ENCODE results near the gene THSD8. TPM values are rescaled to one million over a fixed set of nuclear protein-coding genes. Genes with fewer than 3 reads are reported as not detected.
"Not testable (repeated sequence)": the region's sequence is repeated elsewhere in the genome, so short reads cannot be mapped to it uniquely, and the experiment has no call there.

The THSD8 gene
- total and polyA plus RNA-seq, 4 donors, result 0.22 to 0.35 (median 0.33) TPM; not detected in 1

DNA sequence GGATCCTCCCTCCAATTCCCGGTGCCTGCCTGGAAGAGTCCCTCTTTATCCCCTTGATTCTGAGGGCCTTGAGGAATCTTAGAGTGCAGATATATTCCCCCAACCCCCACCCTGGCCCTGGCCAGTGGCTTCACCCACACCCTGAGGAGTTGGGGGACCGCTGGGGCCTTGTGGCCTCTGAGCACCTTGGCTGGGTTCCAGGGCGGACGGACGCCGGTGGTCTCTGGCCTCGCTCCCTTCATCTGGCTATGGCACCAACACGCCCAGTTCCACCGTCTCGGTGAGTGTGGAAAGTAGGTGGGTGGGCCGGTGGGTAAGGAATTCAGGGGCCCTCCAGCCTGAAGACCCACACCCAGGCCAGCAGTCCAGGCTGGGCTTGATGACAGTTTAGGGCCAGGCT lies 41.5 kb downstream of the THSD8 start:
- Histone ChIP-seq H3K36me3 (ENCODE audit: control insufficient read depth in 4 of 4, insufficient read depth in 3 of 4, low read depth in 1 of 4, low read length in 3 of 4) (no peaks in the 10 kb centered on the region), H3K27ac (ENCODE audit: low read depth in 1 of 2, low read length in 2 of 2) (no peak overlapping the region), H3K27me3 (ENCODE audit: control insufficient read depth in 4 of 4, insufficient read depth in 4 of 4, low read length in 3 of 4) (peaks cover 0 to 15% (median 7%) of the 10 kb centered on the region in 4 donors), H3K4me1 (ENCODE audit: control insufficient read depth in 4 of 4, insufficient read depth in 4 of 4, low read length in 3 of 4) (peaks cover 0 to 8% (median 6%) of the 10 kb centered on the region in 4 donors), H3K9me3 (ENCODE audit: control insufficient read depth in 4 of 4, low read length in 3 of 4) (no peaks in the 10 kb centered on the region), H3K9ac (ENCODE audit: low read depth in 1 of 2, low read length in 2 of 2) (no peak overlapping the region), H3K4me3 (ENCODE audit: low read depth in 1 of 3, low read length in 3 of 3) (no peak overlapping the region)
- DNase-seq (ENCODE audit: low spot score), result no peak
- TF ChIP-seq TAF1 (conservative IDR thresholded peaks at IDR 0.05) (no peak), RXRA (IDR thresholded peaks at IDR 0.05) (no peak), RAD21 (IDR thresholded peaks at IDR 0.05) (no peak)
- TF ChIP-seq, protein P1, sequence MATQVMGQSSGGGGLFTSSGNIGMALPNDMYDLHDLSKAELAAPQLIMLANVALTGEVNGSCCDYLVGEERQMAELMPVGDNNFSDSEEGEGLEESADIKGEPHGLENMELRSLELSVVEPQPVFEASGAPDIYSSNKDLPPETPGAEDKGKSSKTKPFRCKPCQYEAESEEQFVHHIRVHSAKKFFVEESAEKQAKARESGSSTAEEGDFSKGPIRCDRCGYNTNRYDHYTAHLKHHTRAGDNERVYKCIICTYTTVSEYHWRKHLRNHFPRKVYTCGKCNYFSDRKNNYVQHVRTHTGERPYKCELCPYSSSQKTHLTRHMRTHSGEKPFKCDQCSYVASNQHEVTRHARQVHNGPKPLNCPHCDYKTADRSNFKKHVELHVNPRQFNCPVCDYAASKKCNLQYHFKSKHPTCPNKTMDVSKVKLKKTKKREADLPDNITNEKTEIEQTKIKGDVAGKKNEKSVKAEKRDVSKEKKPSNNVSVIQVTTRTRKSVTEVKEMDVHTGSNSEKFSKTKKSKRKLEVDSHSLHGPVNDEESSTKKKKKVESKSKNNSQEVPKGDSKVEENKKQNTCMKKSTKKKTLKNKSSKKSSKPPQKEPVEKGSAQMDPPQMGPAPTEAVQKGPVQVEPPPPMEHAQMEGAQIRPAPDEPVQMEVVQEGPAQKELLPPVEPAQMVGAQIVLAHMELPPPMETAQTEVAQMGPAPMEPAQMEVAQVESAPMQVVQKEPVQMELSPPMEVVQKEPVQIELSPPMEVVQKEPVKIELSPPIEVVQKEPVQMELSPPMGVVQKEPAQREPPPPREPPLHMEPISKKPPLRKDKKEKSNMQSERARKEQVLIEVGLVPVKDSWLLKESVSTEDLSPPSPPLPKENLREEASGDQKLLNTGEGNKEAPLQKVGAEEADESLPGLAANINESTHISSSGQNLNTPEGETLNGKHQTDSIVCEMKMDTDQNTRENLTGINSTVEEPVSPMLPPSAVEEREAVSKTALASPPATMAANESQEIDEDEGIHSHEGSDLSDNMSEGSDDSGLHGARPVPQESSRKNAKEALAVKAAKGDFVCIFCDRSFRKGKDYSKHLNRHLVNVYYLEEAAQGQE (IDR thresholded peaks at IDR 0.05), result no peak
- TF ChIP-seq, protein P2, sequence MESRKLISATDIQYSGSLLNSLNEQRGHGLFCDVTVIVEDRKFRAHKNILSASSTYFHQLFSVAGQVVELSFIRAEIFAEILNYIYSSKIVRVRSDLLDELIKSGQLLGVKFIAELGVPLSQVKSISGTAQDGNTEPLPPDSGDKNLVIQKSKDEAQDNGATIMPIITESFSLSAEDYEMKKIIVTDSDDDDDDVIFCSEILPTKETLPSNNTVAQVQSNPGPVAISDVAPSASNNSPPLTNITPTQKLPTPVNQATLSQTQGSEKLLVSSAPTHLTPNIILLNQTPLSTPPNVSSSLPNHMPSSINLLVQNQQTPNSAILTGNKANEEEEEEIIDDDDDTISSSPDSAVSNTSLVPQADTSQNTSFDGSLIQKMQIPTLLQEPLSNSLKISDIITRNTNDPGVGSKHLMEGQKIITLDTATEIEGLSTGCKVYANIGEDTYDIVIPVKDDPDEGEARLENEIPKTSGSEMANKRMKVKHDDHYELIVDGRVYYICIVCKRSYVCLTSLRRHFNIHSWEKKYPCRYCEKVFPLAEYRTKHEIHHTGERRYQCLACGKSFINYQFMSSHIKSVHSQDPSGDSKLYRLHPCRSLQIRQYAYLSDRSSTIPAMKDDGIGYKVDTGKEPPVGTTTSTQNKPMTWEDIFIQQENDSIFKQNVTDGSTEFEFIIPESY (IDR thresholded peaks at IDR 0.05), result no peak
- WGBS, result 82% methylated on average over 11 of the region's 11 CpGs

DNA sequence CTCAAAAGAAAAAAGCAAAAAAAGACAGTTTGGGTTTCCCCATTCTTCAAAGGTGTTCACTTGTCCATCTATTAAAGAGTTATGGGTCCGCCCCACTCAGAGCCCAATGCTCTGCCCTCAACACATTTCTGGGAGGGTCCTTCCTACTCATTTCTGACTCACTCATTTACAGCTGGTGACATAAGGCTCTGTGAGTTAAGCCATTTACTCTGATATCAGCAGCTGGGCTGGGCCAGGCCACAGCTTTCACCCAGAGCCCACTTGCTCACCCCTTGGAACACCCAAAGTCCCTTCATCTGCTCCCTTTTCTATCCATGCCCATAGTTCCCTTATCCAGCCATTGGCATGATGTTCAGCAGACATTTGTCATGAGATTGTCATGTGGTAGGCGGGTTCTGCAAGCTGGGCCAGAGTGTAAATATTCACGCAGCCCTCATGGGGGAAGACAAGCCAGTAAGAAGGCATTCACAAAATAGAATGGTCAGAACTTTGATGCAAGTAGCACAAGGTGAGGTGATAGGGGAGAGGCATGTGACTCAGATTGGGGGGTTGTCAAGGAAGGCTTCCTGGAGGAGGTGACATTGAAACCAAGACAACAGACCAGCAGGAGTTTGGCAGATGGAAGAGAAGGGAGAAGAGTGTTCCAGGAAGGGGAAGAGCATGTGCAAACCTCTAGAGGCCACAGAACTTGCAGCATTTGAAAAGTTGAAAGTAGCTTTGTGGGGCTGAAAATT lies 42.3 kb downstream of the THSD8 start:
- DNase-seq (ENCODE audit: low spot score), result no peak
- Histone ChIP-seq H3K4me1 (ENCODE audit: control insufficient read depth in 4 of 4, insufficient read depth in 4 of 4, low read length in 3 of 4) (peaks cover 0 to 8% (median 5%) of the 10 kb centered on the region in 4 donors), H3K4me3 (ENCODE audit: low read depth in 1 of 3, low read length in 3 of 3) (no peak overlapping the region), H3K36me3 (ENCODE audit: control insufficient read depth in 4 of 4, insufficient read depth in 3 of 4, low read depth in 1 of 4, low read length in 3 of 4) (no peaks in the 10 kb centered on the region), H3K9ac (ENCODE audit: low read depth in 1 of 2, low read length in 2 of 2) (no peak overlapping the region), H3K9me3 (ENCODE audit: control insufficient read depth in 4 of 4, low read length in 3 of 4) (no peaks in the 10 kb centered on the region), H3K27me3 (ENCODE audit: control insufficient read depth in 4 of 4, insufficient read depth in 4 of 4, low read length in 3 of 4) (peaks cover 0 to 14% (median 6%) of the 10 kb centered on the region in 4 donors), H3K27ac (ENCODE audit: low read depth in 1 of 2, low read length in 2 of 2) (no peak overlapping the region)
- 83% methylated on average over 3 of the region's 3 CpGs for WGBS
- TF ChIP-seq GABPA (IDR thresholded peaks at IDR 0.05 in 1 of 2, conservative IDR thresholded peaks at IDR 0.05 in 1 of 2) (no peak), EGR1 (IDR thresholded peaks at IDR 0.05; ENCODE audit: low read depth in 2 of 2) (no peak), RXRA (IDR thresholded peaks at IDR 0.05) (no peak), RAD21 (IDR thresholded peaks at IDR 0.05) (no peak), TAF1 (conservative IDR thresholded peaks at IDR 0.05) (no peak), FOXA2 (IDR thresholded peaks at IDR 0.05) (no peak), JUND (IDR thresholded peaks at IDR 0.05) (no peak), NR2F2 (IDR thresholded peaks at IDR 0.05) (no peak)
- TF ChIP-seq, protein P3, sequence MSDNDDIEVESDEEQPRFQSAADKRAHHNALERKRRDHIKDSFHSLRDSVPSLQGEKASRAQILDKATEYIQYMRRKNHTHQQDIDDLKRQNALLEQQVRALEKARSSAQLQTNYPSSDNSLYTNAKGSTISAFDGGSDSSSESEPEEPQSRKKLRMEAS (IDR thresholded peaks at IDR 0.05), result no peak
- TF ChIP-seq, protein P1 (IDR thresholded peaks at IDR 0.05), result no peak
- TF ChIP-seq, protein P4, sequence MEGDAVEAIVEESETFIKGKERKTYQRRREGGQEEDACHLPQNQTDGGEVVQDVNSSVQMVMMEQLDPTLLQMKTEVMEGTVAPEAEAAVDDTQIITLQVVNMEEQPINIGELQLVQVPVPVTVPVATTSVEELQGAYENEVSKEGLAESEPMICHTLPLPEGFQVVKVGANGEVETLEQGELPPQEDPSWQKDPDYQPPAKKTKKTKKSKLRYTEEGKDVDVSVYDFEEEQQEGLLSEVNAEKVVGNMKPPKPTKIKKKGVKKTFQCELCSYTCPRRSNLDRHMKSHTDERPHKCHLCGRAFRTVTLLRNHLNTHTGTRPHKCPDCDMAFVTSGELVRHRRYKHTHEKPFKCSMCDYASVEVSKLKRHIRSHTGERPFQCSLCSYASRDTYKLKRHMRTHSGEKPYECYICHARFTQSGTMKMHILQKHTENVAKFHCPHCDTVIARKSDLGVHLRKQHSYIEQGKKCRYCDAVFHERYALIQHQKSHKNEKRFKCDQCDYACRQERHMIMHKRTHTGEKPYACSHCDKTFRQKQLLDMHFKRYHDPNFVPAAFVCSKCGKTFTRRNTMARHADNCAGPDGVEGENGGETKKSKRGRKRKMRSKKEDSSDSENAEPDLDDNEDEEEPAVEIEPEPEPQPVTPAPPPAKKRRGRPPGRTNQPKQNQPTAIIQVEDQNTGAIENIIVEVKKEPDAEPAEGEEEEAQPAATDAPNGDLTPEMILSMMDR (IDR thresholded peaks at IDR 0.05; ENCODE audit: low read depth, low read length, missing input control), result no peak
- TF ChIP-seq, protein P2 (IDR thresholded peaks at IDR 0.05), result no peak

DNA sequence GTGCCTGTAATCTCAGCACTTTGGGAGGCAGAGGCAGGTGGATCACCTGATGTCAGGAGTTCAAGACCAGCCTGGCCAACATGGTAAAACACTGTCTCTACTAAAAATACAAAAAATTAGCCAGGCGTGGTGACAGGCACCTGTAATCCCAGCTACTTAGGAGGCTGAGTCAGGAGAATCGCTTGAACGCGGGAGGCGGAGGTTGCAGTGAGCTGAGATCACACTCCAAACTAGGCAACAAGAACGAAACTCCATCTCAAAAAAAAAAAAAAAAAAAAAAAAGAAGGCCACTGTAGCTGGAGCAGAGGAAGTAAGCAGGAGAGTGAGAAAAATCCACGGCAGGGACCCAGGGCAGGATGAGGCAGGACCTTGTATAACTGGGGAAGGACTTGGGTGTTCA lies 44.7 kb downstream of the THSD8 start:
- not testable (repeated sequence) for DNase-seq (ENCODE audit: low spot score); H3K27me3 ChIP-seq (ENCODE audit: control insufficient read depth in 4 of 4, insufficient read depth in 4 of 4, low read length in 3 of 4); H3K9me3 ChIP-seq (ENCODE audit: control insufficient read depth in 4 of 4, low read length in 3 of 4); H3K4me1 ChIP-seq (ENCODE audit: control insufficient read depth in 4 of 4, insufficient read depth in 4 of 4, low read length in 3 of 4); H3K27ac ChIP-seq (ENCODE audit: low read depth in 1 of 2, low read length in 2 of 2); H3K4me3 ChIP-seq (ENCODE audit: low read depth in 1 of 3, low read length in 3 of 3); H3K9ac ChIP-seq (ENCODE audit: low read depth in 1 of 2, low read length in 2 of 2); H3K36me3 ChIP-seq (ENCODE audit: control insufficient read depth in 4 of 4, insufficient read depth in 3 of 4, low read depth in 1 of 4, low read length in 3 of 4)
- WGBS, result 81% methylated on average over 7 of the region's 7 CpGs

Data from liver (tissue), 9 donors.